Stimulated activated naive B cell treated with anti-CD40 and anti-IgM and Interleukin-4, amounts not matched to agents 10 μg/mL and 1 μg/mL and 100 μg/mL, for 72 hours (primary cell): ENCODE data around the gene MARK4.
A peak's percentile ranks its signal among the peaks of the same experiment; 100 is the strongest.

Experiments used
- ATAC-seq, 2 donors: fragments of 150-1000 bp; cut with Tn5 transposase; replicated peaks; 2 replicates each; pipeline ENCODE4 v1.10.0; 2021; ENCODE audit warnings: moderate library complexity in 1 of 2
- DNase-seq: peaks from one replicate; pipeline ENCODE4 v3.0.0; 2021
- H3K27ac Mint-ChIP-seq: one replicate; pipeline ENCODE4 v1.8.0; 2022; ENCODE audit warnings: mild to moderate bottlenecking, mixed read lengths
- H3K27me3 Mint-ChIP-seq, 2 donors: one replicate each; pipeline ENCODE4 v1.8.0; 2022; ENCODE audit warnings: mixed read lengths in 2 of 2
- H3K36me3 Mint-ChIP-seq, 2 donors: one replicate each; pipeline ENCODE4 v1.8.0; 2022; ENCODE audit warnings: mixed read lengths in 2 of 2, mild to moderate bottlenecking in 1 of 2
- H3K4me1 Mint-ChIP-seq, 2 donors: one replicate each; pipeline ENCODE4 v1.8.0; 2022; ENCODE audit warnings: mixed read lengths in 2 of 2, mild to moderate bottlenecking in 1 of 2
- H3K4me3 Mint-ChIP-seq, 2 donors: one replicate each; pipeline ENCODE4 v1.8.0; 2022; ENCODE audit warnings: mild to moderate bottlenecking in 2 of 2, mixed read lengths in 2 of 2, moderate library complexity in 1 of 2
- H3K9me3 Mint-ChIP-seq, 2 donors: one replicate each; pipeline ENCODE4 v1.8.0; 2022; ENCODE audit warnings: mixed read lengths in 2 of 2, mild to moderate bottlenecking in 1 of 2

Gene MARK4

DNA sequence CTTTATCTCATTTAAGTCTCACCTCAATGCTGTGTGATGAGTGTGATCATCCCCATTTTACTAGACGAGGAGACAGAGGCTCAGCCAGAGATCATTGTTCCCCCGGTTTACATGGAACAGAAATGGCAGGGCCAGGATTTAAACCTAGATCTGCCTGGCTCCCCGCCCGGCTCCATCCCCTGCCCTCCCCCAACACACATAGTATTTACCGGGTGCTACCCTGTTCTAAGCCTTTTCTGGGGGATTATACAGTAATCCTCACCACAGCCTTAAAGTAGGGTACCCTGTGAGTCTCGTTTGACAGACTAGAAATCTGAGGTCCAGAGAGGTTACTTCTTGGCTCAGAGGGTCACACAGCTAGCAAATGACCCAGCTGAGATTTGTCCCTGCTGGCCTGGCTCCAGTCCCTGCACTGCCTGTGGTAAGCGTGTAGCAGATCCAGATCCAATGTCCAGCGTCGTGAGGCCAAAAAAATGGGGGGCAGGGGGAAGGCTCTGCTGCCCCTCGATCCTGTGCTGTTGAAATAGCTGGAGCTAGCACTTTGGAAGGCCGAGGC is 85.7 kb downstream of the MARK4 start:
- H3K27me3 Mint-ChIP-seq, result peaks cover 25 to 26% of the 10 kb centered on the region in 2 donors
- ATAC-seq (no peak), DNase-seq (no peak)
- H3K36me3 Mint-ChIP-seq, result no peaks in the 10 kb centered on the region
- H3K27ac Mint-ChIP-seq, result no peak overlapping the region
- peaks cover 6 to 12% of the 10 kb centered on the region in 2 donors for H3K4me1 Mint-ChIP-seq
- no peak overlapping the region for H3K4me3 Mint-ChIP-seq
- no peaks in the 10 kb centered on the region for H3K9me3 Mint-ChIP-seq

- H3K4me3 Mint-ChIP-seq, result no peak overlapping the region
- peaks cover 24 to 26% of the 10 kb centered on the region in 2 donors for H3K27me3 Mint-ChIP-seq
- ATAC-seq, result no peak
- peaks cover 6 to 12% of the 10 kb centered on the region in 2 donors for H3K4me1 Mint-ChIP-seq
- no peak for DNase-seq
- no peak overlapping the region for H3K27ac Mint-ChIP-seq
- no peaks in the 10 kb centered on the region for H3K9me3 Mint-ChIP-seq
- no peaks in the 10 kb centered on the region for H3K36me3 Mint-ChIP-seq
Observed at GRCh38 chr19:45339629-45340028, 88.6 kb downstream of the MARK4 start.

GRCh38 chr19:45340232-45340898 is 89.3 kb downstream of the MARK4 start, which contains the start of gene KLC3:
Gene KLC3 (plus strand): TSS chr19:45340750. CDS start chr19:45345542, 4,792 bp downstream.
- DNase-seq (no peak), ATAC-seq (peak in 1 of 2 donors; percentile 19)
- no peaks in the 10 kb centered on the region for H3K9me3 Mint-ChIP-seq
- H3K4me1 Mint-ChIP-seq, result peaks cover 6 to 12% of the 10 kb centered on the region in 2 donors
- H3K4me3 Mint-ChIP-seq, result peak within 1 kb of the TSS; percentile 46 to 67
- peaks cover 30 to 31% of the 10 kb centered on the region in 2 donors for H3K27me3 Mint-ChIP-seq
- peak within 1 kb of the TSS; percentile 70 for H3K27ac Mint-ChIP-seq
- no peaks in the 10 kb centered on the region for H3K36me3 Mint-ChIP-seq

DNA sequence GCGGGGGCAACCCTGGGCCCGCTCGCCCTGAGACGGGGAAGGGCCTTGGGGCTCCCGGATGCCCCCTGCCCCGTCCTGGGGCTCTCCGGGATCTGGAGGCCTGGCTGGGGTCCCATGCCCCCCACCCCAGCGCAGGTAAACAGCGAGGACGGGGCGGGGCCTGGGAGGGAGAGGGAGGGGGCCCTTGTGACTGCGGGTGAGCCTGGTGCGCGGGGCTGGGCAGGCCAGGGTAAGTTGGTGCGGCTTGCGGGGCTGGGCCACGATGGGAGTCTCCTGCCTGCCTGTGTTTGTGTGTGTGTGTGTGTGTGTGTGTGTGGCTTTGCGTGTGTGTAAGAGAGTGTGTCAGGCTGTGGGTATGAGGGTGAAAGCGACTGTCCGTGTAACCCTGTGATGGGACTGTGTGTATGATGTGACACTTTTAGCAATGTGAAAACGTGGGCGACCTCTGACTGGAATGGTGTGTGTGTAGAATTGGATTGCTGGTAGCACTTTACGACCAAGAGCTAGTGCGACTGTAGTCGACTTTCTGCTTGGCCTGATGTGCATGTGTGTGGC is 89.9 kb downstream of the MARK4 start:
- Mint-ChIP-seq H3K27me3 (peaks cover 32 to 38% of the 10 kb centered on the region in 2 donors), H3K27ac (no peak overlapping the region), H3K4me3 (no peak overlapping the region), H3K9me3 (no peaks in the 10 kb centered on the region), H3K4me1 (peaks cover 6 to 12% of the 10 kb centered on the region in 2 donors), H3K36me3 (no peaks in the 10 kb centered on the region)
- no peak for ATAC-seq
- no peak for DNase-seq

DNA sequence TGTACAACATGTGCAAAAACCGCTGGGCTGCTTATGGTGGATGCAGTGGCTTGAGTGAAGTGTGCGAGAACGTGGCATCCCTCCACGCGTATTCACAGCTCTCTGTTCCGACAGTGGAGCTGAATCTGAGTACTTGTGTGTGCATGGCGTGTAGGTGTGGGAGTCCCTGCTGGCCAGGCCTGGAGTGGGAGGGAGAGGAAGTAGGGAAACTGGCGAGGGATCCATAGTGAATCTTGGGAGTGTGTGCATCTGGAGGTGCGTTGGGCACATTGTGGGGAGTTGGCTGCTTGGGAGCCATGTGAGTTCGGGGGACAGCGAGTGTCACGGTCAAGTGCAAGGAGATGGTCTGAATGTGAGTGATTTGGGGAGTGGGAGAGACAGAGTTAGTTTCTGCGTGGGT is 91.8 kb downstream of the MARK4 start:
- DNase-seq (no peak), ATAC-seq (no peak)
- Mint-ChIP-seq H3K27ac (no peak overlapping the region), H3K36me3 (no peaks in the 10 kb centered on the region), H3K27me3 (peaks cover 27 to 40% of the 10 kb centered on the region in 2 donors), H3K9me3 (no peaks in the 10 kb centered on the region), H3K4me1 (peaks cover 6 to 12% of the 10 kb centered on the region in 2 donors), H3K4me3 (no peak overlapping the region)

DNA sequence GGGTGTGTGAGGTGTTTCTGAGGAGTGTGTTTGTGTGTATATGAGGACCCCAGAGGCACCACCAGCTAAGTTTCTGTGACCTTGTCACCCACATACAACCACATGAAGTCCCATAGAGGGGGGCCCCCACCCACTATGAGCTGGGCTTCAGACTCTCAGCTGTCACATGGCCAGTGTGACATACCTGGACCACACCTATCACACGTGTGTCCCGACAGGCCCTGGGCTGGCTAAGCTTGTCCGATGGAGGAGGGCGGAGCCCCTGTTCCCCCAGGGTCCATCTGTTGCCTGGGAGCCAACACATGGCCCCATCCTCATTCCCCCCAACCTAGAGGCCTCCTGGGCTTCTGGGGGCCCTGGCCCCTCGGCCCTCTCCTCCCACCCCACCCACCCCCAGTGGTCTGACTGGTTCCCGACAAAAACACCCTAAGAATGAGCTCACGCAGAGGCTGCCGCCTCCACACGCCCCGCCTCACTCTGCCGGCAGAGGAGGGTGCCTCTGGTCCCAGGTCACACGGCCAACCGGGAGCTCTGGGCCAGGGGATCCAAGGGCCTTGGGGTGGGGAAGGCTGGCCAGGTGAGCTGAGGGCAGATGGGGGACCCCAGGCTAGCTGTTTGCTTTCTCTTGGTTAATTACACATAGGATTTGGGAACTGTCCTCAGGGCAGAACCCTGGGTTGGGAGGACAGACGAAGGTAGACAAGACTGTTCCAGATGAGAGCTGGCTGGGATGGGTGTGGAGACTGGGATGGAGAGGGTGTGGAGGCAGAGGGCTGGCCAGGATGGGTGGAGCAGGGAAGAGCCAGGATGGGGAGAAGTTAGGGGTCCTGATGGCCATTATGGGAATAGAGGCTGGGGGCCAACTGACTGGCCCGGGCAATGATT is 93.8 kb downstream of the MARK4 start:
- Mint-ChIP-seq H3K27me3 (peaks cover 22 to 28% of the 10 kb centered on the region in 2 donors), H3K36me3 (peaks cover 5 to 8% of the 10 kb centered on the region in 2 donors), H3K4me1 (peaks cover 2 to 6% of the 10 kb centered on the region in 2 donors), H3K4me3 (no peak overlapping the region), H3K27ac (no peak overlapping the region), H3K9me3 (no peaks in the 10 kb centered on the region)
- DNase-seq, result no peak
- no peak for ATAC-seq

DNA sequence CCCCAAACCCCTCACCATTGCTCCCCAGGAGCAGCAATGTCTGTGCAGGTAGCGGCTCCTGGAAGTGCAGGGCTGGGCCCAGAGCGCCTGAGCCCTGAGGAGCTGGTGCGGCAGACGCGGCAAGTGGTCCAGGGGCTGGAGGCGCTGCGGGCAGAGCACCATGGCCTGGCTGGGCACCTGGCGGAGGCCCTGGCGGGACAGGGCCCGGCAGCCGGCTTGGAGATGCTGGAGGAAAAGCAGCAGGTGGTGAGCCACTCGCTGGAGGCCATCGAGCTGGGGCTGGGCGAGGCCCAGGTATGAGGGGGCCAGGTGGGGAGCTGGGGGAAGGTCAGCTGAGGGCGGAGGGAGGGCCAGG is 94.4 kb downstream of the MARK4 start:
- DNase-seq (no peak), ATAC-seq (no peak)
- Mint-ChIP-seq H3K27me3 (peaks cover 17 to 23% of the 10 kb centered on the region in 2 donors), H3K9me3 (no peaks in the 10 kb centered on the region), H3K4me1 (no peaks in the 10 kb centered on the region), H3K4me3 (no peak overlapping the region), H3K27ac (no peak overlapping the region), H3K36me3 (peaks cover 11 to 15% of the 10 kb centered on the region in 2 donors)

DNA sequence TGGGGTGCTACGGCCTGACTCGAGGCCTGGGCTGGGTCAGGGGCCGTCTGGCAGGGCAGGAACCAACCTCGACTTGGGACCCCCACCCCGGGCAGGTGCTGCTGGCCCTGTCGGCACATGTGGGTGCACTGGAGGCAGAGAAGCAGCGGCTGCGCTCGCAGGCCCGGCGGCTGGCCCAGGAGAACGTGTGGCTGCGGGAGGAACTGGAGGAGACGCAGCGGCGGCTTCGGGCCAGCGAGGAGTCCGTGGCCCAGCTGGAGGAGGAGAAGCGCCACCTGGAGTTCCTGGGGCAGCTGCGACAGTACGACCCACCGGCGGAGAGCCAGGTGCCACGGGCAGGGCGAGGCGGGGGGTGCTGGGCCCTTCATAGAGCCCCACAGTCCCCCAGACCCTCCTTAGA is 95.4 kb downstream of the MARK4 start:
- Mint-ChIP-seq H3K27me3 (peaks cover 17 to 23% of the 10 kb centered on the region in 2 donors), H3K36me3 (peaks cover 14 to 23% of the 10 kb centered on the region in 2 donors), H3K9me3 (no peaks in the 10 kb centered on the region), H3K4me1 (no peaks in the 10 kb centered on the region), H3K4me3 (no peak overlapping the region), H3K27ac (no peak overlapping the region)
- no peak for ATAC-seq
- no peak for DNase-seq

DNA sequence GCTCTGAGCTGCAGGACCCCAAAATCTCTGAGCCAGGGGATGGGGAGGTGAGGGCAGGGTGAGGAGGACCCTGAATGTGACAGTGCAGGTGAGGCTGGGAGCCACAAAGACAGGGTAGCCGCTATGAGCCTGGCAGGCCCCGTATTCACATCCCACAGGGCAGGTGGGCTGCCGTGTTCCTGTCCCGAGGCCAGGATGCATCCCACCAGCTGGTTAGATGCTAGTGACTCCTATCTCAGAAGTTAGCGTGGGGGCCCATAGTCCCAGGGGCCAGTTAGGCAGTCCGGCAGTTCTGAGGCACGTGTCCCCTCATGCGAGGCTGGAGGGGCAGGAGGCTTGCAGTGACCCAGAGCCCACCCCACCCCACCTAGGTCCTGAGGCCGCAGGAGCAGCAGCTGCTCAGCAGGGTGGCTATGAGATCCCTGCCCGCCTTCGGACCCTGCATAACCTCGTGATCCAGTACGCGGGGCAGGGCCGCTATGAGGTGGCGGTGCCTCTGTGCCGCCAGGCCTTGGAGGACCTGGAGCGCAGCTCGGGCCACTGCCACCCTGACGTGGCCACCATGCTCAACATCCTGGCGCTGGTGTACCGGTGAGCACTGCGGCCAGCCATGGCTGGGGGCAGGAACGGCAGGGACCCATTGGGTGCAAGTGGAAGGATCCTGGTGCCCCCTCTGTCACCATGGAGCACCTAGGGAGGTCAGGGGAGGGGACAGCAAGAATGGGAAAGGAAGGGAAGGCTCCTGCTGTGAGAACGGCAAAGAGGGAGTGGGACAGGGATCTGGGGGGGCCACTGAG is 96.7 kb downstream of the MARK4 start:
- Mint-ChIP-seq H3K9me3 (no peaks in the 10 kb centered on the region), H3K36me3 (peaks cover 17 to 29% of the 10 kb centered on the region in 2 donors), H3K27ac (no peak overlapping the region), H3K27me3 (peaks cover 17 to 23% of the 10 kb centered on the region in 2 donors), H3K4me3 (no peak overlapping the region), H3K4me1 (no peaks in the 10 kb centered on the region)
- no peak for DNase-seq
- ATAC-seq, result no peak

GRCh38 chr19:45348367-45349125 is 97.5 kb downstream of the MARK4 start:
- no peak for ATAC-seq

GRCh38 chr19:45349126-45349415 is 98.0 kb downstream of the MARK4 start:
- no peaks in the 10 kb centered on the region for H3K9me3 Mint-ChIP-seq
- H3K4me3 Mint-ChIP-seq, result no peak overlapping the region
- no peaks in the 10 kb centered on the region for H3K4me1 Mint-ChIP-seq
- ATAC-seq (no peak), DNase-seq (no peak)
- no peak overlapping the region for H3K27ac Mint-ChIP-seq
- peaks cover 17 to 23% of the 10 kb centered on the region in 2 donors for H3K27me3 Mint-ChIP-seq
- peaks cover 29 to 39% of the 10 kb centered on the region in 2 donors for H3K36me3 Mint-ChIP-seq

More at GRCh38 chr19:45348367-45349125, 97.5 kb downstream of the MARK4 start:
- H3K4me3 Mint-ChIP-seq, result no peak overlapping the region
- H3K36me3 Mint-ChIP-seq, result peaks cover 24 to 36% of the 10 kb centered on the region in 2 donors
- no peaks in the 10 kb centered on the region for H3K9me3 Mint-ChIP-seq
- no peak overlapping the region for H3K27ac Mint-ChIP-seq
- peaks cover 17 to 23% of the 10 kb centered on the region in 2 donors for H3K27me3 Mint-ChIP-seq
- DNase-seq, result no peak
- no peaks in the 10 kb centered on the region for H3K4me1 Mint-ChIP-seq

DNA sequence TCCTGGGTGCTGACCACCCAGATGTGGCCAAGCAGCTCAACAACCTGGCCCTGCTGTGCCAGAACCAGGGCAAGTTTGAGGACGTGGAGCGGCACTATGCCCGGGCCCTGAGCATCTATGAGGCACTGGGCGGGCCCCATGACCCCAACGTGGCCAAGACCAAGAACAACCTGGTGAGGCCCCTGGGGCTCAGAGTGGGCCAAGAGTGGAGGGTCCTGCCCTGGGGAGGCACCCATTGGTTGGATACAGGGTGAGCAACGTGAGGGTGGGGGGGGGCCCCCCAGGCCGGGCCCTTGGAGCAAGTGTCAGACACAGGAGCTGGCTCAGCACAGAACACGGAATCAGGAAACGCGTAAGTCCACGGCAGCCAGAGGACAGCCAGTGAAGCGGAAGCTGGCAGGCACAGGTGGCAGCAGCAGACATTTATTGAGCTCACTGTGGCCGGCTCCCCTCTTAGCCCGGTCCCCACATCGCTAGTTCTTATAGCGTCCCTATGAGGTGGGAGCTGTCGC is 98.4 kb downstream of the MARK4 start:
- no peak for DNase-seq
- Mint-ChIP-seq H3K4me3 (no peak overlapping the region), H3K27ac (no peak overlapping the region), H3K27me3 (peaks cover 14 to 23% of the 10 kb centered on the region in 2 donors), H3K36me3 (peaks cover 33 to 43% of the 10 kb centered on the region in 2 donors), H3K4me1 (no peaks in the 10 kb centered on the region), H3K9me3 (no peaks in the 10 kb centered on the region)
- no peak for ATAC-seq

- peaks cover 39 to 48% of the 10 kb centered on the region in 2 donors for H3K36me3 Mint-ChIP-seq
- H3K27me3 Mint-ChIP-seq, result peaks cover 7 to 15% of the 10 kb centered on the region in 2 donors
- H3K27ac Mint-ChIP-seq, result no peak overlapping the region
- H3K4me3 Mint-ChIP-seq, result no peak overlapping the region
- ATAC-seq (no peak), DNase-seq (no peak)
- no peaks in the 10 kb centered on the region for H3K4me1 Mint-ChIP-seq
- H3K9me3 Mint-ChIP-seq, result no peaks in the 10 kb centered on the region
Observed at GRCh38 chr19:45350477-45351058, 99.5 kb downstream of the MARK4 start.
